Epidermal melanocyte (primary cell): ENCODE data around the gene FANCD2.
"Not testable (repeated sequence)": the region's sequence is repeated elsewhere in the genome, so short reads cannot be mapped to it uniquely, and the experiment has no call there.

Experiments used
- DNase-seq: peaks from one replicate; pipeline ENCODE4 v3.0.0; 2011; ENCODE audit warnings: low spot score; ENCODE audit not compliant: insufficient read length

The FANCD2 gene

GRCh38 chr3:10012106-10012505 is 14.1 kb upstream of the FANCD2 start:
- DNase-seq: no peak

DNA sequence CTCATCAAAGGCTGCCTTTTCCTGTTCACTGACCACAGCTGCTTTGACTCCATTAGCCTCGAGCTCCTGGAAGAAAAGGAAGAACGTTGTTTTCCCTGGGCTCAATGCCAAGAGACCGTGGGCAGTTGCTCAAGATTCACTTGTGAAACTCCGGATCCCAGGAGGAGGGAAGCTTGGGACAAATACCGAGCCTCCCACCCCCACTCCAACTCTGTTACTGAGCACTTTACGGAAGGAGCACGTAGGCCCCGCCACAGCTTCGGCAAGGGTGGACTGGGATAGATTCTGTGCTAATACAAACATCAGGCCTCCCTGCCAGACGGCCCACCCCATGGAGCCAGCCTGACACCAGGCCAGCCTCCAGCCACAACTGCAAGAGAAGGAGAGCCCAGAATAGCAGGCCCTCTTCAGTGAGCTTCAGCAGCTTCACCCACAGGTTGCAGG is 10.8 kb upstream of the FANCD2 start:
- DNase-seq: peak; percentile 35

- DNase-seq: no peak
Measured at GRCh38 chr3:10017636-10018292, 8.5 kb upstream of the FANCD2 start.

DNA sequence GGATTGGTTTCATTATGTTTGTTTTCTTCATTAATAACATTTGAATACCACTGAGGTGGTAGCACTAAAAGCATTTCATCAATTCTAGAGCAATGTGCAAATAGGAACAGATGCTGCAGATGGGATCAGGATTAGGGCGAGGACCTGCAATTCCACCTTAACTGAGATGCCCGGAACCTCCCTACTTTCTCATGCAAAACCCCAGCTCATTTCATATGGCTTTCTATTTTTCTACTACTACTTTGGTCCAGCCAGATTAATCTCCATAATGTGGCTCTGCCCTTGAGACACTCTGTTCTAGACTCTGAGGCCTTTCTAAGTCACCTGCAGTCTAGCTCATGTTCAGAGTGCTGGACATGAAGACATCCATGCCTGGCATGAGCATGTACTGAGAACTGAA is 7.4 kb upstream of the FANCD2 start:
- DNase-seq: not testable (repeated sequence)

- DNase-seq: no peak
Measured at GRCh38 chr3:10019326-10019725, 6.9 kb upstream of the FANCD2 start.

DNA sequence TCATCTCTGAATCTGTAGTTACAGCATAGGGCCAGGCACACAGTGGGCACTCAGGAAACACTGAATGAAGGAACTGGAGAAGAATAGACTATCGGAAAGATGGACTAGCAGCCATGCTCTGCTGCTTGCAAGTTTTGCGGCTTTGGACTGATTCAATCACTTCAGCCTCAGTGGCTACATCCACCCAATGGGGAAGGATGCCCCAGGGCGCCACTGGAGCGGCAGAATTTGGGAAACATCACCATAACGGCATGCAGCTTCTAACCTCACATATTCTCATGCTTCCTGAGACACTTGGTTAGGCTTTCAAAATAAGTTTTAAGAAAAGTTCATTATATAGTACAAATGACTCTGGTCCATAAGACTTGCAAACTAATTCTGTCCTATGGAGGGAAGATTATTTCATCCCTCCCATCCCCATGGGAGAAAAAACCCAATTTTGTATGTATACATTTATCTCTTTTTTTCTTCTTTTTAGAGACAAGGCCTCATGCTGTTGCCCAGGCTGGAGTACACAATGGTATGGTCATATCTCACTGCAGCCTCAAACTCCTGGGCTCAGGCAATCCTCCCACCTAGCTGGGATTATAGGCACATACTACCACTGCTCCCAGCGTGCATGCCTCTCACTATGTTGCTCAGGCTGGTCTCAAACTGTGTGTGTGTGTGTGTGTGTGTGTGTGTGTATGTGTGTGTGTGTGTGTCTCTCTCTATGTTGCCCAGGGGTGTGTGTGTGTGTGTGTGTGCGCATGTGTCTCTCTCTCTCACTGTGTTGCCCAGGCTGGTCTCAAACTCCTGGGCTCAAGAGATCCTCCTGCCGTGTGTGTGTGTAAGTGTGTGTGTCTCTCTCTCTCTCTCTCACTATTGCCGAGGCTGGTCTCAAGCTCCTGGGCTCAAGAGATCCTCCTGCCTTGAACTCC is 4.1 kb upstream of the FANCD2 start:
- no peak for DNase-seq

DNA sequence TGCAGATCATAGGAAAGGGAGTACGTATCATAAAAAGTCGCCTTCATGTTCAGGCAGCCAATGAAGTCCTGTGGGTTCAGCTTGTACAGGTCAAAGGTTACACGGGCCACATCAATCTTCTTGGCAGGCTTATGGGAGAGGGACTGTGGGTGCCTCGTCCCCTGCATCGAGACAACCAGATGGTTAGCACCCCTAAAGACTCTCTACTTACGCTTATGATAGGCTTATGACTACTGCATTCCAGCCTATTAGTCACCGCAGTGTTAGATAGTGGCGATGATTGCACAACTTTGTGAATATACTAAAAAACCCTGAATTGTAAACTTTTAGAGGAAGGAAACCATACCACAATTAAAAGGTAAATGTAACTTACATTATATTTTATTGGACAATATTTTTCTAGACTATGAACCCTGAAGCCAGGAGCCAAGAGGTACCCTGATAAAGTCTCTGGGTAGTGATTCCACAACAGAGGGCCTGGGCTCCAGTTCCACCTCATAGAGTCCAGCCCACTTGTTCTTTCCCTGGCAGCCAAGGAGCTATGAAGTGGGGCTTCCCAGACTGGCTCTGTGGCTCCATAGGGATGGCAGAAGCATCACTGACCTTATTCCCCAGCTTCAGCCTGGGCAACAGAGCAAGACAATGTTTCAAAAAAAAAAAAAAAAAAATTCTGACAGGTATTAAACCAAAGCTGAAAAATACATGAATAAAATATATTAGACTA is 2.5 kb upstream of the FANCD2 start:
- DNase-seq: no peak

DNA sequence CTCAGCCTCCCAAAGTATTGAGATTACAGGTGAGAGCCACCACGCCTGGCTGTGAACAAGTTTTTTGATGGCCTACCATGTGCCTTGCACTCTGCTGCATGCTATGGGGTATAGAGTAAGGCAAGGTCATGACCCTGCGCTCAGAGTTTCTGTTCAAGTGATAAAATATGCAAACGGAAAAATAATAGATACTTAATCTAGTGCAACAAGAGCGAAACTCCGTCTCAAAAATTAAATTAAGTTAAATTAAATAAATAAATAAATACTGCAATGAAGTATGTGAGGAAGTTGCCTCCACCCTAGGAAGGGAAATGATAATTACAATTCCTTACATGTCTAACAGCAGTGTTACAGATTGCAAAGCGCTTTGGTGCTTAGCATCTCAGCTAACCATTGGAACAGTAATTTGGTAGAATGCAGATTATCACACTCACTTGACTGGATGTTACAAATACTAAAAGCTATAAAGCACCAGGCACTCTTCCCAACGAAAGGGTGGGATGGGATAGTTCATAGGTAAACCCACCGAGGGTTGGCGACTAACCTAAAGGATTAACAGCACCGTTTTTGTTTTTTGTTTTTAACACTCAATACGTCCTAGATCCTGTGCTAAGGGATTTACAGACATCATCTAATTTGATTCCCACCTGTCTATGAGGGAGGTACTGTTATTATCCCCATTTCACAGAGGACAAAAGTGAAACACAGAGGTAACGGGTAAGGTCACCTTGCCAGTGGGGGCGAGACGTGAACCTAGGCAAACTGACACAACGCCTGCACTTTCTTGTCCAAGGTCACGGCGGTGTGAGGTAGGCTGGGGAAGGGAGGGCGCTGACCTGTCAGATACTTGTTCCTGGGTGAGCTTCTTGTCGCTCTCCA is 793 bp upstream of the FANCD2 start:
- DNase-seq: no peak

- DNase-seq: no peak
Measured at GRCh38 chr3:10041034-10041433, 14.8 kb downstream of the FANCD2 start.

DNA sequence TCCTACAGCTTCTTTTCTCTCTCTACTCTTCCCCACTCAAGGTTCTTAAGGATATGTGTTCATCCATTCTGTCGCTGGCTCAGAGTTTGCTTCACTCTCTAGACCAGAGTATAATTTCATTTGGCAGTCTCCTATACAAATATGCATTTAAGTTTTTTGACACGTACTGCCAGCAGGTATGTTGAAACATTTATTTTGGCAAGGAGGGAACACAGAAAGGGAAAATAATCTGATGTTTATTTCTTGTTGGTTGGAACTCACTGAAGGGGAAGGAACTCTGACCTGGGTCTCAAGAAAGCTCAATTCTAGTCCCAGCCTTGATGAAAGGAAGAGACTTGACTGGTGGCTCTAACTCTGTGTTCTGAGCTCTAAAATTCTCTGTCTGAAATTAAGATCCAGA is 21.6 kb downstream of the FANCD2 start:
- DNase-seq: no peak

GRCh38 chr3:10053054-10053453 is 26.8 kb downstream of the FANCD2 start:
- not testable (repeated sequence) for DNase-seq

DNA sequence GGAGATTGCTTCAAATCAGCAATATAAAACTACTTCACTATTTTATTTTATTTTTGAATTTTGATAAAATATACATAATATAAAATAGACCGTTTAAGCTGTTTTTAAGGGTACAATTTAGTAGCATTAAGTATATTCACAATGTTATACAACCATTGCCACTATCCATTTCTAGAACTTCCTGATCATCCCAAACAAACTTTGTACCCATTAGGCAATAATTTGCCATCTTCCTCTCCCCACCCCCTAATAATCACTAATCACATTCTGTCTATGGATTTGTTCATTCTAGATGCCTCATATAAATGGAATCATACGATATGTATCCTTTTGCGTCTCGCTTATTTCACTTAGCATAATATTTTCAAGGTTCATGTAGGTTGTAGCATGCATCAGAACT is 28.9 kb downstream of the FANCD2 start:
- DNase-seq: no peak

- DNase-seq: not testable (repeated sequence)
Measured at GRCh38 chr3:10070077-10070476, 43.8 kb downstream of the FANCD2 start.

DNA sequence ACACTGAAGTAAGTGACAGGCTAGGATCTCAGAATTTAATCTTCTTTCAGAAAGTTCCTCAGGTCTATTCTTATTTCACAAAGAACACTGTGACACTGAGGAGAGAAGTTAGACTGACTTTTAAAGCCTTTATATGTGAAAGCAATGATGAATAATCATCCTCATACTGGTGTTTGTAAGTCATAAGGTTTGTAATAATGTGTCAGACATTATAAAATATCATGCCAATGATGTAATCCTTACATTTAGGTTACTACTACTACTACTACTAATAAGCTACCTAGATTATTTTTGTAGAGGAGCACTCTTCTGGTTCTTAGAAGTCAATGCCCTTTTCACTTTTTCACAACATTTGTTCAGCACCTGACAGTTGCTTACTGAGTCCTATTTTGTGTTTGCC is 48.4 kb downstream of the FANCD2 start:
- no peak for DNase-seq

DNA sequence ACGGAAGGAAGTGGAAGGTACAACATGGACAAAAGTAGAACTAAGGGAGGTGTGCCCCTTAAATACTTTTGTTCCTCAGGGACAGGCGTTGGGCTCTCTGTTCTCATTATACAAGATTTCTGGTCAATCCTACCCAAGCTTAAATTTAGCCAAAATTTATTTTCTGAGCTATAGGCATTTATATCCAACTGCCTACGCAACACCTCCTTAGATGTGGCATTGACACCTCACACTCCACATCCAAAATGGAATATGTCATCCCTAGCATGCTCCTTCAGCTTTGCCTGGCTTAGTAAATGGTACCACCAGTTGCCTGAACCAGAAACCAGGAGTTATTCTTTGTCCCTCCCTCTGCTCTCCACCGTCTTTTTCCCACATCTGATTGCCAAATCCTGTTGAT is 55.6 kb downstream of the FANCD2 start:
- no peak for DNase-seq

- DNase-seq: no peak
Measured at GRCh38 chr3:10085738-10086137, 59.5 kb downstream of the FANCD2 start.

GRCh38 chr3:10088256-10088655 is 62.0 kb downstream of the FANCD2 start:
- DNase-seq: no peak

DNA sequence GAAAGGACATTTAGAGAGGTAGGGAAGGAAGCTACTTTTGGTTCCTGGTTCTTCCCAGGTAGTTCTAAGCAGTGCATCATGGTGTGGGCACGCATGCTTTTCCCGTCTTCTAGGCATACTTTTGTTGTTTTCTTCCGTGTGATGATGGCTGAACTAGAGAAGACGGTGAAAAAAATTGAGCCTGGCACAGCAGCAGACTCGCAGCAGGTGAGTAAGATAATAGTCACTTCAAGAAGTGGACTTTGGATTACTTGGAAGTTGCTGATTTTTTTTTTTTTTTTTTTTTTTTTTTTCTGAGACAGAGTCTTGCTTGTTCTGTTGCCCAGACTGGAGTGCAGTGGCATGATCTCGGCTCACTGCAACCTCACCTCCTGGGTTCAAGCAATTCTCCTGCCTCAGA is 63.9 kb downstream of the FANCD2 start:
- no peak for DNase-seq

- DNase-seq: not testable (repeated sequence)
Measured at GRCh38 chr3:10090774-10091173, 64.5 kb downstream of the FANCD2 start.

DNA sequence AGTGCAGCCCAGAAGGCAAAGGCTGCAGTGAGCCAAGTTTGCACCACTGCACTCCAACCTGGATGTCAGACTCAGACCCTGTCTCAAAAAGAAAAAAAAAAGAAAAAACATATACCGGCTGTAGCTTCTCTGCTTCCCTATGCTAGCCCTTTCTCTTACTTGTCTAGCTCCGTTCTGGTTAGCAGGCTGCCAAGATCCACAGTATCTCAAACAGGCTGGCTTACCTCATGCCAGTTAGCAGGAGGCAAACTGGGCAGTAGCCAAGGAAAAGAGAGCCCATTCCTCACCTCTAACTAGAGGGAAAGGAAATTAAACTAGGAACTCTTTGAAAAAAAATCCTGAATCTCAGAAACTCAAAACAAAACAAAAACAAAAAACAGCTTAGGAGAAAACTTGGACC is 65.2 kb downstream of the FANCD2 start:
- not testable (repeated sequence) for DNase-seq

DNA sequence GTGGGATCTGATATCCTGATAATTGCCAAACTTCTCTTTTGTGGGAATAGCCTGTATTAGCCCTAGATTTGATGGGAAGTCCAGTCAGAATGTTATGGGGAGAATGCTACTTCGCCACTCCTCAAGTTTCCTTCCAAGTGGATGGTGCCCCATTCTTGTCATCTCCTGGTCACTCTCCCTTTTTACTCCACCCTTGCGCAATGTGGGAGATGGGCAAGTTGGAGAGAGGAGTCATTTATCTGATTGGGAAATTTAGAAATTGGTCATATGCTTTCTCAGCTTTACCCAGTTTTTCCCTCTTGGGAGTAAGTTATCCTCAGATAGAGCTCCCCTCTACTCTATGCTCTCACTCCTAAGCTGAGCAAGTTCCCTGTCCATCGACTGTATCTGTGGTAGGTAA is 67.4 kb downstream of the FANCD2 start:
- DNase-seq: no peak
